HG03342 (cell line): ENCODE data around the gene BTLA.
"Not testable (repeated sequence)": the region's sequence is repeated elsewhere in the genome, so short reads cannot be mapped to it uniquely, and the experiment has no call there.

Experiments used
- ATAC-seq: cut with Tn5 transposase; IDR thresholded peaks from one replicate; pipeline ENCODE4 v1.9.1; 2021; ENCODE audit warnings: mild to moderate bottlenecking, moderate library complexity; ENCODE audit not compliant: unreplicated experiment

Gene BTLA

DNA sequence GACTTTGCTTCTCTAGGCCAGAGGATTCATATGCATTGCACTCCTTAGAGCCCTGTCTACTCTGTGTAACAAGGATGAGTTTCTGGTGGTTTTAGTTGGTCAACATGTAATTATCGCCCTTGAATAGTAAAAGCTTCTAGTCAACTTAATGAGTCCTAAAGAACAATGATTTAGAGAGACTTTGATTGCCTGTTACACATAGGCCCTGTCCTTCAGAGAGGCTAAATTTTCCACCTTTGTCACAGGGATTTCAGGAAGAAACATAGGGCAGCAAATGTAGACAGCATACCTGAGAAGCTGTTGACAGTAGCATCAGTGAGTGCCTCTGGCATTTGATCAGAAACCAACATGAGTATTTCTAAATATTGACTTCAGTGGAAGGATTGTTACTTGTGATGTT is 7.1 kb downstream of the BTLA start:
- no peak for ATAC-seq

DNA sequence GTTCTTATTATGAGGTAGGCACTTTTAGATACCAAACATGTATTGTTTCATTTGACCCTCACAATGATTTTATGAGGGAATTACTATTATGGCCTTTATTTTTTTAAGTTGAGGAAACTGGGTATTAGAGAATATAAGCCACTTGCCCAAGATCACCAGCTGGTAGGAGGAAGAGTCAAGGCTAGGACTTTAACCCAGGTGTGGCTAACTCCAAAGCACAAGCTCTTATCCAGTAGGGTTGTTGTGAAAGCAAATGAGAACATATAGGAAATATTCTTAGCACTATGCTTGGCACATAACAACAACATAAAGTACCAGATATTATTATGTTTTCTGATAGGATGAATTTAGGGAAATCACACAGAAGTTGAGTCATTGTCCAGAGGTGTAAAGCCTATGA is 7.9 kb downstream of the BTLA start:
- no peak for ATAC-seq

DNA sequence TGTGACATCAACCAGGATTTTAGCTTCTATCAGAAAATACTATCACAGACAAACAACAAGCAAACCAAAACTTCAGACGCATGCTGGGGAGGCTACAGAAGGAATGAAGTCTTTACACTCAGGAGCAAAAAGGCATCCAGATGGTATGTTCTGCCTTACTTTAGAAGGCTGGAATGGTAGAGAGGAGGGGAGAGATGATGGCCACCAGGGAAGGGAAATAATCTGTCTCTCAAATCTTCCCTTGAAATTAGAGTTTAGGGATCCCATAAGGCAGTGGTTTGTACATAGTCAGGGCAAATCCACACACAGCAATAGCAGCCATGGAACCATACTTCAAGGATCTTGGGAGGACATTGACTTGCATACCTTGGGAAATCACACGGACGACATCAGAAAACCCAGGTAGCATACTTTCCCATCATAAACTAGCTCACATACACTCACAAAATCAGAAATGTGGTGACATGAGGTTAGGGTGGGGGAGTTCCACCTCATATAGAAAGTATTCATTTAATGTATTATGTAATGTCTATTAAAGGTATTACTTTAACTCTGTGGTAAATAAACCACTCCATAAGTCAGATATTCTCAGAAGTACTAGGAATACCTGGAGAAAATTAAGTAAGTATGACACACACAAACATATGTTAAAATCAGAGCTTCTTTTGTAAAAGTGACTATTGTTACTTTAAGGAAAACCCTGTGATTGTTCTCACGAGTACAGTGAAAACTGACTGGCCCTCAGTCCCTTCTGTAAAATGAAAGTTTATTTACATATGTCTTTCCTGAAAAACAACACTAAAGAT is 9.4 kb downstream of the BTLA start:
- ATAC-seq: peak; percentile 60

DNA sequence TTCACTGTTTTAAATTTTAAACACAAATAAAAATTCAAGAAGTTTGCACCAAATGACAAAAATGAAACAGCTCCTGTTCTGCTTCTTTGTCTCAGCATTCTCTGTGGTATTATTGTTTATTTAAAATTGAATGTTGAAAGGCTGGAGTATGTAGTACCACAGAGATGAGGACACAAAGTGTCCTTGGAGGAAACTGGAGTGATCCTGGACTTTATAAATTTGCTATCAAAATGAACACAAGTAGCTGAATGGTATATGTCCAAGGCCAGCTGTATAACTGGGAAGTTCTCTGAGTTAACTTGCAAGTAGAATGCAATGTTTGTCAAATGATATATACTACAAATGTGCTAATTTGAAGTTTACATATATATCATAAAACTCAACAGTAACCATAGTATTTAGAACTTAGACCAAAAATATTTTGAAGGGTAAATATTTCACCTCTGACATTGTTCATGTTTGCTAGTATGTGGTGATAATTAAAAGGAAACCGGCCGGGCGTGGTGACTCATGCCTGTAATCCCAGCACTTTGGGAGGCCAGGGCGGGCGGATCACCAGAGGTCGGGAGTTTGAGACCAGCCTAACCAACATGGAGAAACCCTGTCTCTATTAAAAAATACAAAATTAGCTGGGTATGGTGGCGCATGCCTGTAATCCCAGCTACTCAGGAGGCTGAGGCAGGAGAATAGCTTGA is 12.3 kb downstream of the BTLA start:
- no peak for ATAC-seq

DNA sequence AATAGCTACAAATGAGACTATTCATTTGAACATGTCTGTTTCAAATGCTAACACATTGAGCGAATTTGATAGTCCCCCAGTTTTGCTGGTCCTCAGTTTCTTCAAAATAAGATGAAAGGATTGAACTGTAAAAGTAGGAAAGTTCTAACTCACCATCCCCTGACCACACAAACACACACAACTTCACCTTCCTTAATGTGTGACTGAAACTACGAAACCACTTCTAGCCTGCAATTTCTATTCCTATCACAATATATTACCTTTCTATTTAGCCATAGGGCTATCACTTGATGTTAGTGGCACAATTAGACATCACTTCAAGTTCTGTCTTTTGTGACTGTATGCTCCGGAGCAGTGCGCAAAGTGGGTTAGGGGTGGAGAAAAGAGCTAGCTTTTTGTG is 14.9 kb downstream of the BTLA start:
- no peak for ATAC-seq

DNA sequence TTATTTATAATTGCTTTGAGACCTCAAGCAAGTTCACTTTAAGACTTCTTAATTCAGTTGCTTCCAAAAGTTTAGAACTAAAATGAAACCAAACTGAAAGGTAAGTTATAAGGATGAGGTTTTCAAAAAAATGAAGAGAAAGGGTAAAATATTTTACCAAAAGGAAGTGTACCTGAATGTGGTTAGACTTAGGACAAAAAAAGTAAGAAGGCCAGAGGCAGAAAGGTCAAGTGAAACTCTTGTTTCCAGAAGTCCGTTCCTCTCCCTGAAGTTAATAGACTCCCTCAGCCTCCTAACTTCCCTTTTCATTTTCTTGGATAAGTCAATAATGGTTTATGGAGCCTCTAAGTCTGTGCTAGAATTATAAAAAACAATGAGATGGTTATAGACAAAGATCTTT is 16.6 kb downstream of the BTLA start:
- peak; percentile 61 for ATAC-seq

DNA sequence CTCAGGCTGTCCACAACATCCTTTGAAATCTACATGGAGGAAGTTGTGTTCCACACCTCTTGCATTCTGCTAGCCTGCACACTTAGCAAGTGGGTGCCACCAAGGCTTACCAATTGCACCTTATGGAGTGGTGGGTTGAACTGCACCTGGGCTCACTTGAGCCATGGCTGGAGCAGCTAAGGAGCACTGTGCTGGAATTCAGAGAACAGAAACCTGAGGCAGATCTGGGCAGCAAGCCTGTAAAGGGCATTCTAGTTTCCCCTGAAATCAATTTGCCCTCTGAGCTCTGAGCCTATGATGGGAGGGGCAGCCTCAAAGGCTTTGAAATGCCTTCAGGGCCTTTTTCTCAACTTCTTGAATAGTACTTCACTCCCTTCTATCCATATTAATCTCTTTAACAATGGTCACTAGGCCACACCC is 18.0 kb downstream of the BTLA start:
- ATAC-seq: no peak

DNA sequence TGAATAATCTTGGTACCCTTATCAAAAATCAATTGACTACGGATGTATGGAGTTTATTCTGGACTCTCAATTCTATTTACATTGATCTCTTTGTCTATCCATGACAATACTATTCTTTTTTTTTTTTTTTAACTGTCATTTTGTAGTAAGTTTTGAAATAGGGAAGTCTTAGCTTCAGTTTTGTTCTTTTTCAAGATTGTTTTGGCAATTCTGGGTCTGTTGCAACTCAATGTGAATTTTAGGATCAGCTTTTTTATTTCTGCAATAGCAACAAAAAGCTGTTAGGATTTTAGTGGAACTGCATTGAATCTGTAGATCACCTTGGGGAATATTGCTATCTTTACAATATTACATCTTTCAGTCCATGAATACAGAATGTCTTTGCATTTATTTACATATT is 21.4 kb downstream of the BTLA start:
- no peak for ATAC-seq

DNA sequence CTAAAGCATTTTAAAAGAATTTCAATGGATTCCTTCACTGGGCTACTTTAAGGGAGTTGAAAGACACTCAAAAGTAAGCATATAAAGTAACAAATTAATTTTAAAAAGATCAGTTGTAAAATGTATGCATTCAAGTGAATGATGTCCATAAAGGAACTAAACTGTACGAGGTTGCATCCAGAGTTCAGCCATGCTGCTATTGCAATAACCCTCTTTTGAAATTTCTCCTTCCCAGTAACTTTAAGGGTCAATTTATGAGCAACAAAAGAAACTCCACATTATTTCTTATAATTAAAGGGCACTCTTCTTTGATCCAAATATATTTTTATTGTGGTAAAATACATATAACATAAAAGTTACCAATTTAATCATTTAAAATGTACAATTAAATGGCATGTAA is 22.9 kb downstream of the BTLA start:
- ATAC-seq: no peak

DNA sequence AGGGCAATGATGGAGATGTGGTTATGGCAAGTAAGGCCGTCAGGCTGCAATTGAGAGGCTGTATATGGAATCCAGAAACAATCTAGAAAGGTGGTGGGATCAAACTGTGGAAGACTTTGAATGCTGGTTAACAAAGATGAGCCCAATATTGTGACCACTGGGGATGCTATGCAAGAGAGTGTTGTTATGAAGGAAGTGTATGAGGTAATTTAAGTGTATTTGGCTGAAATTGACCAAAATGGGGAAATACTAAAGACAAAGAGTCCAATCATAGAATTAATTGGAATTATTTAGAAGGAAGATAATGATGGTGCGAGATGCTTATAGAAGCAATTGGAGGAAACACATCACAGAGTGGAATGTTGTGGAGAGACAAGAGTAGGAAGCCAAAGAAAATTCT is 24.5 kb downstream of the BTLA start:
- ATAC-seq: no peak

DNA sequence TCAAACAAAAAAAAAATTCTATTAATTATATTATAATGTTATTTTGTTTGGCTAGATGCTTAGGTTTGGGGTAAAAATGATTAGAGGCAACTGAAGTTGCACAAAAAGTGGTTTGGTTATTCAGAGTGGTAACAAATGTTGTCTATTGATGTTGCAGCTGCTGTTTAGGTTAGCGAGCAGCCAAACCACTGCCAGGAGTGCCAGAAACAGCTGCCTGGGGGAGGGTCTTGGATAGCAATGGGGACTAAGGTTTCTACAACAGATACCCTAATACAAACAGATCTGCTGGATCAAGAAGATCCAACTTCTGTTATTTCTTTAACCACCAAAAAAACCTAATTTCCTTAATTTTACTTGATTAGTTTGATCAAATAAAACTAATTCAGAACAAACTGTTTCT is 26.6 kb downstream of the BTLA start:
- no peak for ATAC-seq

DNA sequence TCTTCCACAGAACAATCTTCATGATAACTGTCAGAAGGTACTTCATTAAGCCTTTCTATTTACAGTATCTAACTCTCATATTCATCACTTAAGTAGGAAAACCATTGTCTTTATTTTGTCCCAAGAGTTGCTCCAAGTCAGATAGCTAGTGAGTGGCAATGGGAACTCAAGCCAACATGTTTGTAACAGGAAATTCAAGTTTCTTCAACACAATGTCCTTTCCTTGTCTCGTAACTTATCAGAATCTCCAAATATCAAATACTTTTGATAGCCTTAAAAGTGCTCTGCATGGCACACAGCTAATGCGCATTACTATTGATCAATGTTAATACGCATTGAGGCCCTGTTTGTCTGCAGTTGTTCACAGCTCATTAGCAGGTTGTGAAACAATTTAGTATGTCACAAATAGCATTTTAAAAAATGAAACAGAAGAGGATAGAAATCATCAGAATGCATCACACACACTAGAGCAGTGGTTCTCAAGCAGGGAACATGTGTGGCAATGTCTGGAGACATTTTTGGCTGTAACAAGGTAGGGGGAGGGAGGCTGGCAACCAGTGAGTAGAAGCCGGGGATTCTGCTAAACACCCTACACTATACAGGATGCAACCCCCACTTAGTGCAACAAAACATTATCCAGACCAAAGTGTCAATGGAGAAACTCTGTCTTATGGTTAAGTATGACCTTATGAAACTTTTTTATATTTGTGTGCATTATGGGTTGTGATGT is 27.5 kb downstream of the BTLA start:
- ATAC-seq: no peak

DNA sequence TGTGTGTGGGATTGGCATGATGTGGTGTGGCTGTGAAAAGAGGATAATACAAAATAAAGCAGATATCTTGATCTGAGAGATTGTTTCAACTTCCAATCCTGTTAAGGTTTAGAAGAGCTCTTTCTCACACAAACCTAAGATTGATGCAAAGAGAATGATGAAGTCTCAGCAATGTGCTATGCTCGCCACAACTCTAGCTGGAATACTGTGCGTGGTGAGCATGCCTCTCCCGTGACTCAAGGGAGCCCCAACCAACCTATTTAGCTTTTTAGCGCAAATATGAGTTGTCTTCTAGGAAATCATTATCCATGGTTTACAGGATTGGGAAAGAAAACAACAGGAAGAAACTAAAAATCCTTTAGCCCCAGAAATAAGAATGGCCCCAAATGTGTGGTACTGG is 28.5 kb downstream of the BTLA start:
- ATAC-seq: no peak

DNA sequence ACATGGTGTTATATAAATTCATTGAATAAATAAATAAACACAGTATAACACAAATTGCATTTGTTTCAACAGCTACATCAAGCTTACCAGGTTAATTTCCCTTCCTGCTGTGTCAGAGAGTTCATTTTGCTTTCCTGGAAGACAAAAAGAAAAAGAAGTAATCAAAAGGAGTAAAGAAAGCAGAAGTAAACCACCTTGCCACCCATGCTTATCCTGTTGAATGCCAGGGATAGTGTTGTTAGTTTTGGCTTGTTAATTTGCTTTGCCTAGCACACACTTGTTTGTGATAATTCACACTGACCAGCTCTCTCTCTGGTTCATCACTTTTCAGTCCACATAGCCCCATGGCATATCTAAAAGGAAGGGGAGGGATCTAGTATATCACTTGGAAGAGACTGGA is 29.6 kb downstream of the BTLA start:
- ATAC-seq: no peak

DNA sequence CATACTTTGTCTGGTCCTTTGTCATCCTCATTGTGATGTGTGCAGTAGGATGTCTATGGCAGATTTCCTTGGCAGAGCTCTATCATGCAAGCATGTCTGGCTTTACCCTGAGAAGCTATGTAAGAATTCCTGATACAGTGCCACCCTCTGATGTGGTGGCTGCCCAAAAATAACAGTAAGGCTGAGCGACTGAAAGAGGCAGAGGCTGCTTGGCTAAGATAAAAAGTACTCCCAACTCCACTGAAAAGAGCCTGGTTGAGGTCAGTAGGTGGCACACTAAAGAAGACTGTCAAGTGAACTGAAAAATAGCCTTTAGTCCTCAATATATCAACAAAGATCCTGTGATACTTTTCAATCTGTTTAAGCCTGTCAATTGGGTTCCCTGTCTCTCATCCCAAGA is 31.7 kb downstream of the BTLA start:
- no peak for ATAC-seq

DNA sequence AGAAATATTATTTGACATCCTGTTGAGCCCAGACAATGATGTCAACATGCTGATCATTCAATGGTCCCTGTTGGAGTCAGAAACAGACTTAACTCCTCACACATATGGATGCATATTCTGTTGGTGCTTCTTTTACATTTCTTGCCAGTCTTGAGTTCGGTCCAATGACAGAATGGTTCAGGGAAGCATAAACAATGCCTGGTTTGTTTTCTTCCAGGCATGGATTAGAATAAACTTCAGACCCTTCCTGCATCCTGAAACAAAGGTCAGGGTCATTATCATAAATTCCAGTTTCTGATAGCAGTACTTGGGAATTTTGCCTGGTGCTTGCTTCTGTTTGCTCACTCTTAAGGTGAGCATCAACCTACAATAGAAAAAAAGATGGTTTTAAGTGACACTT is 33.3 kb downstream of the BTLA start:
- no peak for ATAC-seq

DNA sequence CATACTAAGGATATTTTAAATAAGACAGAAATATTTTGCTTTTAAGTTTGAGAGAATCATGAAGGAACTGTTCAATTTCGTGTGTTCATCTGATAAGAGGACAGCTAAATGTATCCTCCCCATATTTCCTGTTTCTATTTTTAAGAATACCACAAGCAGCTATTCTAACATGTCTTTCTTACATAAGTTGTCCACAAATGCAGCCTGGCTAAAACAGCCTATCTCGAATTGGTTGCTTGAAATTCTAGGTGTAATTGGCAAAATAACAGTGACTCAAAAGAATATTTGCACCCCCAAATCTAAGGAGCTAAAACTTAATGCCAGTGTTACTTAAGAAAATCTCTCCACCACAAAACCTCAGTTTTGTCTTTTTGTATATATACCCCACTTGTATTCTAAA is 35.0 kb downstream of the BTLA start:
- peak; percentile 36 for ATAC-seq

DNA sequence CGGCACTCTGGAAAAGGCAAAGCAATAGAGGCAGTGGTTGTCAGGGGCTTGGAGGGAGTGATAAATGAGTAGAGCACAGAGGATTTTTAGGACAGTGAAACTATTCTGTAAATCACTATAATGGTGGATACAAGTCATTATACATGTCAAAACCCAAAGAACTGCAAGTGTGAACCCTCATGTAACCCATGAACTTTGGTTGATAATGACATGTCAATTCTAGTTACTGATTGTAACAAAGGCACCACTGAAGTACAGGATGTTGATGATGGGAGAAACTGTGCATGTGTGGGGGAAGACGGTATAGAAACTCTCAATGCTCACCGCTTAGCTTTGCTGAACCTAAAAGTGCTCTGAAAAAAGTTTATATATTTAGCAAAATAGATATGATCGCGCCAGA is 36.0 kb downstream of the BTLA start:
- no peak for ATAC-seq

DNA sequence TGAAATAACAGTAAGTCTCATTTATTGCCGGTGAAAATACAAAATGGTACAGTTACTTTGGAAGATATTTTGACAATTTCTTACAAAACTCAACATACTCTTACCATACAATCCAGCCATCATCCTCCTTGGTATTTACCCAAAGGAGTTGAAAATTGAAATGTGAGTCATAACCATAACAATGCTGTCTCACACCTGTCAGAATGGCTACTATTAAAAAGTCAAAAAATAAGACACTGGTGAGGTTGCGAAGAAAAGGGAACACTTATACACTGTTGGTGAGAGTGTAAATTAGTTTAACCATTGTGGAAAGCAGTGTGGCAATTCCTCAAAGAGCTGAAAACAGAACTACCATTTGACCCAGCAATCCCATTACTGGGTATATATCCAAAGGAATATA is 37.5 kb downstream of the BTLA start:
- not testable (repeated sequence) for ATAC-seq

DNA sequence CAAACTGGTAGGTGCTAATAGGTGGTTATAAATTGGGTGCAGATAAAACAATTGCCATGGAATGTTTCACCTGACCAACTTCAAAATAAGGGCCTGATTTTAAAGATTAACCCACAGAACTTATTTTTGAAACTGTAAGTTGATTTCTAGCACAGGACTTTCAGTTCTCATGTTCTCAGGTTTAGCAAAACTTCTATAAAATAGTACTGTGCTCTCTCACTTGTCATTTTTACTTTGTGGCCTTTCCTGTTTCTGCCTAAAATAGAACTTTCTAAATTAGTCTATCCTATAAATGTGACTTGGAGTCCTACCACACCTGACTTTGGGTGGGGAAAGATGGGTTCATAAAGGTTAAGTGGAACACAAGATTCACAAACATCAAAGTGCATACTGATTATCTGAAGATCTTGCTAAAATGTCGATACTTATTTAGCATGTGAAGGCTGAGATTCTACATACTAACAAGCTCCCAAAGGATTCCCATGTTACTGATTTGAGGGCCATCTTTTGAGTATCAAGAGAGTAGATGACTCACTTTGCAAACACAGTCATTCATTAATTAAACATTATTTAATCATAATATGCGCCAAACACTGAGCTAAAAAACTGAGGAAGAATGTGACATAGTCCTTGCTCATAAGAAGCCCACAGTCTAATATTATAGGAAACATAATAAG is 38.6 kb downstream of the BTLA start:
- ATAC-seq: peak; percentile 43

DNA sequence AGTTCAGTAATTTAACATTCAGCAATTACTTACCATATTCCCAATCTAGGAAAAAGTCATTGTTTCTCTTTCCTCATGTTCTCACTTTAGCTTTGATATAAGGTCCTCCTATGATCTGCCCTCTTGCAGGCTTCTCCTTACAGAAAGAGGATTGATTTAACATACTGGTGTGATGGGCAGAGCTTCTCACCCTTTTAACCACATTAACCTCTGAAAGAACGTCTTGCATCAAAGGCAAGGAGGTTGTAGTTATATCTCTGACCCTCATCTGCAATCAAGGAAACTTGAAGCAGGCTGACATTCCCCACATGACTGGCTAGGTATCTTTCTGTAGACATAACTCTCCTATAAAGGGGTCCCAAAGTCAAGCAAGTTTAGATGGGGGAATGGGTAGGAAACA is 39.5 kb downstream of the BTLA start:
- ATAC-seq: peak; percentile 38
